ENCODE measurements around the gene PLEKHJ1. TPM values are rescaled to one million over a fixed set of nuclear protein-coding genes. Genes with fewer than 3 reads are reported as not detected.

PLEKHJ1 gene
- total RNA-seq, 1 donor from 2014 or later = 78.3 TPM

DNA sequence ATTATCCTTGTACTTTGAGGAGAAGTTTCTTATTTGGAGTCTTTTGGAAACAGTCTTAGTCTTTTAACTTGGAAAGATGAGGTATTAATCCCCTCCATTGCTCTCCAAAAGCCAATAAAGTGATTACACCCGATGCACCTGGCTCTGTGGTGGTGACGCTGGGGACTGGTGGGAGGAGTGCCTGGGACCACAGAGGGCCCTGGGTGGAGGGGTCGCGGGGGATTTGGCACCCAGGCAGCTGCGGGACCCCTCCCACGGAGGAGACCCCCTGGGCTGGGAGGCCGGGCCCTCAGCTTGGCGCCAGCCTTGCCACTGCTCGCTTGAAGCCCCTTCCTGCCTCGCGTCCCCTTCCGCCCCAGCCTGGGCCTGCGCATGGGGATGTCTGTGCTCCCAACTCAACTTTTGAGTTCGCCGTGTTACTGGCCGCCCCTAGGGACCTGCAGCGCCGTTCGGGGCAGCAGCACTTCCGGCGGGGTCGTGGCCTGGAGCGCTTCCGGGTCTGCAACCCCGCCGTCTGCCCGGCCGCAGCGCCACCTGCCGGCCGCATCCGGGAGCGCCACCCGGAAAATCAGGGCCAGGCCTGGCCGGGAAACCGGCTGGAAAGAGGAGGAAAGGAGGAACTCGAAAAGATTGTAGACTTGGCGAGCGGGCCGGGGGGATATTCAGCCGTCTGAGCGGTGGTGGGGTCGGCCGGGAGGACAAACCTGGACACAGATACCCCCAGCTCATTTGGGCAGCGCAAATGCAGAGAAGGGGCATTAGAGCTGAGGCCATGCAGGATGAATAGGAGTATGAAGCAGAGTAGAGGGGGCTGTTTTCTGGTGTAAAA lies 37.4 kb upstream of the PLEKHJ1 start:
- H3K36me3 Mint-ChIP-seq (ENCODE audit: low read depth, unreplicated experiment) = peaks cover 16% of the 10 kb centered on the region
- Histone ChIP-seq H3K4me2 (ENCODE audit: low read length) (peak overlapping the region; percentile 96), H2AFZ (ENCODE audit: low read depth, low read length) (no peak overlapping the region), H3K79me2 (ENCODE audit: insufficient read depth, low read length) (peaks cover 63% of the 10 kb centered on the region), H4K20me1 (ENCODE audit: insufficient read depth, low read length) (peaks cover 71% of the 10 kb centered on the region), H3K27me3 (ENCODE audit: insufficient read depth, low read length) (no peaks in the 10 kb centered on the region), H3K9ac (ENCODE audit: low read length) (peak overlapping the region; percentile 48), H3K27ac (ENCODE audit: low read depth, low read length) (peak overlapping the region; percentile 13), H3K36me3 (ENCODE audit: insufficient read depth, low read length) (peaks cover 3% of the 10 kb centered on the region), H3K4me3 (ENCODE audit: insufficient read depth, low read depth, low read length) (peak overlapping the region; percentile 16), H3K9me3 (ENCODE audit: insufficient read depth, low read depth, low read length) (no peaks in the 10 kb centered on the region), H3K4me1 (ENCODE audit: insufficient read depth, low read length) (peaks cover 25% of the 10 kb centered on the region)
- H3K4me1 Mint-ChIP-seq (ENCODE audit: low read depth, unreplicated experiment) = peaks cover 14% of the 10 kb centered on the region
- H3K9me3 Mint-ChIP-seq (ENCODE audit: unreplicated experiment) = no peaks in the 10 kb centered on the region
- peak overlapping the region; percentile 79 for H3K4me3 Mint-ChIP-seq (ENCODE audit: unreplicated experiment)
- DNase-seq (ENCODE audit: low read depth) (peak; percentile 38), FAIRE-seq (no peak)
- no peaks in the 10 kb centered on the region for H3K27me3 Mint-ChIP-seq (ENCODE audit: low read depth, unreplicated experiment)
- TF ChIP-seq EZH2 (IDR thresholded peaks at IDR 0.05; ENCODE audit: insufficient read depth, low read length) = no peak
- TF ChIP-seq, protein P1, sequence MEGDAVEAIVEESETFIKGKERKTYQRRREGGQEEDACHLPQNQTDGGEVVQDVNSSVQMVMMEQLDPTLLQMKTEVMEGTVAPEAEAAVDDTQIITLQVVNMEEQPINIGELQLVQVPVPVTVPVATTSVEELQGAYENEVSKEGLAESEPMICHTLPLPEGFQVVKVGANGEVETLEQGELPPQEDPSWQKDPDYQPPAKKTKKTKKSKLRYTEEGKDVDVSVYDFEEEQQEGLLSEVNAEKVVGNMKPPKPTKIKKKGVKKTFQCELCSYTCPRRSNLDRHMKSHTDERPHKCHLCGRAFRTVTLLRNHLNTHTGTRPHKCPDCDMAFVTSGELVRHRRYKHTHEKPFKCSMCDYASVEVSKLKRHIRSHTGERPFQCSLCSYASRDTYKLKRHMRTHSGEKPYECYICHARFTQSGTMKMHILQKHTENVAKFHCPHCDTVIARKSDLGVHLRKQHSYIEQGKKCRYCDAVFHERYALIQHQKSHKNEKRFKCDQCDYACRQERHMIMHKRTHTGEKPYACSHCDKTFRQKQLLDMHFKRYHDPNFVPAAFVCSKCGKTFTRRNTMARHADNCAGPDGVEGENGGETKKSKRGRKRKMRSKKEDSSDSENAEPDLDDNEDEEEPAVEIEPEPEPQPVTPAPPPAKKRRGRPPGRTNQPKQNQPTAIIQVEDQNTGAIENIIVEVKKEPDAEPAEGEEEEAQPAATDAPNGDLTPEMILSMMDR (IDR thresholded peaks at IDR 0.05; ENCODE audit: insufficient read depth, low read depth, low read length) = peak; percentile 57
- peak overlapping the region; percentile 87 for H3K27ac Mint-ChIP-seq (ENCODE audit: unreplicated experiment)

DNA sequence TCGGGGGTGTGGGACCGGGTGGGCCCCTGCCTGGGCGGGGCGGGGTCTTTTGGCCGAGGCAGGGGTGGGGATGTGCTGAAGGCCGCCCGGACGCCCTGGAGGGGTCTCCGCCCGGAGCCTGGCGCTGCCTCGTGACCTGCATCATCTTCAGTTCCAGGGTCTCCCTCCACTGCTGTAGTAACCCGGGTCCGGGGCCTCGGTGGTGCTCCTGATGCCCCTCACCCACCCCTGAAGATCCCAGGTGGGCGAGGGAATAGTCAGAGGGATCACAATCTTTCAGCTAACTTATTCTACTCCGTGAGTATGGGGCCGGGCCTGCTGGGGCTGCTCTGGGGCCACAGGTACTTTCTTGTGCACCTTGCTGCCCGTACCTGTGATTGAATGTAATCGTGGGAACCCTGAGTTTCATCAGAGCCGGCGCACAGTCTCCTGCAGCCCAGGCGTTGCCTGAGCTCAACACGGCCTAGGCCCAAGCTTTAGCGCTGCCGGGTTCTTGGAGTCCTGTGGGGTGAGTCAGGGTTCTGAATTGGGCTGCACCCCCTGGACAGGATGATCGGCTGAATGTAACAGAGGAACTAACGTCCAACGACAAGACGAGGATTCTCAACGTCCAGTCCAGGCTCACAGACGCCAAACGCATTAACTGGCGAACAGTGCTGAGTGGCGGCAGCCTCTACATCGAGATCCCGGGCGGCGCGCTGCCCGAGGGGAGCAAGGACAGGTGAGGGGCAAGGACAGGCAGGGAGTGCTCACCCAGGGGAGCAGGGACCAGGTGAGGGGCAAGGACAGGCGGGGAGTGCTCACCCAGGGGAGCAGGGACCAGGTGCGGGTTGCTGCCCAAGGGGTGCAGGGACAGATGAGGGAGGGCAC lies 35.3 kb upstream of the PLEKHJ1 start:
- Mint-ChIP-seq H3K4me3 (ENCODE audit: unreplicated experiment) (peak overlapping the region; percentile 95), H3K9me3 (ENCODE audit: unreplicated experiment) (no peaks in the 10 kb centered on the region), H3K36me3 (ENCODE audit: low read depth, unreplicated experiment) (peaks cover 14% of the 10 kb centered on the region), H3K27ac (ENCODE audit: unreplicated experiment) (peak overlapping the region; percentile 98), H3K27me3 (ENCODE audit: low read depth, unreplicated experiment) (no peaks in the 10 kb centered on the region), H3K4me1 (ENCODE audit: low read depth, unreplicated experiment) (peaks cover 17% of the 10 kb centered on the region)
- peaks cover 67% of the 10 kb centered on the region for H4K20me1 ChIP-seq (ENCODE audit: insufficient read depth, low read length)
- H2AFZ ChIP-seq (ENCODE audit: low read depth, low read length) = no peak overlapping the region
- peaks cover 63% of the 10 kb centered on the region for H3K79me2 ChIP-seq (ENCODE audit: insufficient read depth, low read length)
- peak overlapping the region; percentile 76 for H3K27ac ChIP-seq (ENCODE audit: low read depth, low read length)
- no peaks in the 10 kb centered on the region for H3K27me3 ChIP-seq (ENCODE audit: insufficient read depth, low read length)
- peak overlapping the region; percentile 96 for H3K4me2 ChIP-seq (ENCODE audit: low read length)
- FAIRE-seq (peak; percentile 17), DNase-seq (ENCODE audit: low read depth) (peak; percentile 81)
- TF ChIP-seq, protein P1 (IDR thresholded peaks at IDR 0.05; ENCODE audit: insufficient read depth, low read depth, low read length) = no peak
- TF ChIP-seq EZH2 (IDR thresholded peaks at IDR 0.05; ENCODE audit: insufficient read depth, low read length) = no peak
- peaks cover 3% of the 10 kb centered on the region for H3K36me3 ChIP-seq (ENCODE audit: insufficient read depth, low read length)
- peak overlapping the region; percentile 96 for H3K4me3 ChIP-seq (ENCODE audit: insufficient read depth, low read depth, low read length)
- H3K9ac ChIP-seq (ENCODE audit: low read length) = peak overlapping the region; percentile 99
- H3K4me1 ChIP-seq (ENCODE audit: insufficient read depth, low read length) = peaks cover 29% of the 10 kb centered on the region
- no peaks in the 10 kb centered on the region for H3K9me3 ChIP-seq (ENCODE audit: insufficient read depth, low read depth, low read length)

Data from astrocyte (in vitro differentiated cells and primary cell).